HAP-1 (cell line): ENCODE measurements around the gene RDX.

Experiments used
- DNase-seq, 2 experiments: peaks; one replicate each; pipeline ENCODE4 v3.0.0-alpha.2; 2016 to 2020; ENCODE audit warnings: low spot score in 2 of 2
- H3K27me3 ChIP-seq: fragments of 250-450 bp; sonication (Bioruptor Pico); 2 replicates; pipeline ENCODE4 v1.5.1; 2020; ENCODE audit warnings: low read depth, mild to moderate bottlenecking, moderate library complexity
- H3K36me3 ChIP-seq: fragments of 250-450 bp; sonication (Bioruptor Pico); replicated peaks from 2 replicates; pipeline ENCODE4 v1.5.1; 2020; ENCODE audit warnings: mild to moderate bottlenecking
- H3K4me1 ChIP-seq: fragments of 250-450 bp; sonication (Bioruptor Pico); 2 replicates; pipeline ENCODE4 v1.5.1; 2020; ENCODE audit warnings: mild to moderate bottlenecking
- H3K4me3 ChIP-seq: fragments of 250-450 bp; sonication (Bioruptor Pico); 2 replicates; pipeline ENCODE4 v1.5.1; 2020; ENCODE audit warnings: mild to moderate bottlenecking, moderate library complexity
- H3K9me3 ChIP-seq: fragments of 250-450 bp; sonication (Bioruptor Pico); 2 replicates; pipeline ENCODE4 v1.5.1; 2020; ENCODE audit warnings: mild to moderate bottlenecking, moderate library complexity
- in situ Hi-C: fragments of 300-500 bp; cut with MboI; formaldehyde crosslinking; loops from 3 replicates; pipeline ENCODE4 v1.14.3; 2020; ENCODE audit warnings: low sequenced_read_pairs, inconsistent platforms, mixed read lengths

The RDX gene

GRCh38 chr11:110296226-110297075 is at the start of gene RDX:
RDX (minus strand) TSS chr11:110296614; CDS start chr11:110279692, 16,922 bp downstream.
- in situ Hi-C loops: no loop called here
- DNase-seq: peak; percentile 68 to 82
- peak within 1 kb of the TSS; percentile 80 for H3K4me3 ChIP-seq
- H3K36me3 ChIP-seq: no peaks in the 10 kb centered on the region
- H3K9me3 ChIP-seq: 0 out of 2 replicates have a peak, but pooled peaks cover 2% of the 10 kb centered on the region
- peaks cover 20% of the 10 kb centered on the region for H3K4me1 ChIP-seq
- H3K27me3 ChIP-seq: no peaks in the 10 kb centered on the region

- Histone ChIP-seq H3K4me3 (no peak overlapping the region), H3K4me1 (peaks cover 5% of the 10 kb centered on the region), H3K9me3 (no peaks in the 10 kb centered on the region; the same call in 1 of the 2 replicates), H3K36me3 (no peaks in the 10 kb centered on the region), H3K27me3 (no peaks in the 10 kb centered on the region)
- in situ Hi-C loops: no loop called here
- no peak for DNase-seq
Observed at GRCh38 chr11:110345743-110346142, 49.3 kb upstream of the RDX start.

DNA sequence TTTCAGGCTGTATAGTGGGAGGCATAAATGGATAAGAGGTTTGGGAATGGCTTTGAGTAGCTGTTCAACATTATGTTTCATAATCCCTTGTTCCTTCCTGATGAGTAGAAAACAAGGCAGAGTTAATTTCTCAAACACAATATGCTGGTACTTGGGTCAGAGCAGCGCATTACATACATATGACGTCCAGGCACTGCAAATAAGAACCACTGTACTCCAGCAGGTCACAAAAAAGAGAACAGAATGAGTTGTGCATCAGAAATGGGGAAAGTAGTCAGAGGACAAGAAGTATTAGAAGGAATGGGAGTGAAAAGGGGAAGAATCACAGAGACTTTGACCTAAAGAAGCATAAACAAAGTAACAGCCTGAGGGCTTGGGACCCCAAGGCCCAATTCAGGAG is 44.0 kb upstream of the RDX start:
- Histone ChIP-seq H3K27me3 (no peaks in the 10 kb centered on the region), H3K4me1 (no peaks in the 10 kb centered on the region), H3K4me3 (no peak overlapping the region), H3K36me3 (no peaks in the 10 kb centered on the region), H3K9me3 (no peaks in the 10 kb centered on the region; the same call in 1 of the 2 replicates)
- no peak for DNase-seq
- in situ Hi-C loops: no loop called here

- in situ Hi-C loops: no loop called here
- no peaks in the 10 kb centered on the region for H3K4me1 ChIP-seq
- no peaks in the 10 kb centered on the region; the same call in 1 of the 2 replicates for H3K9me3 ChIP-seq
- H3K4me3 ChIP-seq: no peak overlapping the region
- H3K36me3 ChIP-seq: no peaks in the 10 kb centered on the region
- H3K27me3 ChIP-seq: no peaks in the 10 kb centered on the region
- no peak for DNase-seq
Observed at GRCh38 chr11:110339456-110340250, 43.2 kb upstream of the RDX start.

GRCh38 chr11:110338684-110339083 is 42.3 kb upstream of the RDX start:
- Histone ChIP-seq H3K27me3 (no peaks in the 10 kb centered on the region), H3K4me3 (no peak overlapping the region), H3K36me3 (no peaks in the 10 kb centered on the region), H3K4me1 (no peaks in the 10 kb centered on the region), H3K9me3 (no peaks in the 10 kb centered on the region)
- no peak for DNase-seq
- in situ Hi-C loops: no loop called here

- H3K4me3 ChIP-seq: no peak overlapping the region
- in situ Hi-C loops: no loop called here
- no peaks in the 10 kb centered on the region for H3K27me3 ChIP-seq
- no peaks in the 10 kb centered on the region for H3K9me3 ChIP-seq
- no peaks in the 10 kb centered on the region for H3K4me1 ChIP-seq
- H3K36me3 ChIP-seq: no peaks in the 10 kb centered on the region
- DNase-seq: no peak
Observed at GRCh38 chr11:110337570-110338193, 41.3 kb upstream of the RDX start.

GRCh38 chr11:110336054-110336453 is 39.6 kb upstream of the RDX start:
- in situ Hi-C loops: no loop called here
- H3K27me3 ChIP-seq: no peaks in the 10 kb centered on the region
- no peaks in the 10 kb centered on the region for H3K4me1 ChIP-seq
- no peak for DNase-seq
- no peaks in the 10 kb centered on the region for H3K36me3 ChIP-seq
- no peaks in the 10 kb centered on the region; the same call in 1 of the 2 replicates for H3K9me3 ChIP-seq
- H3K4me3 ChIP-seq: no peak overlapping the region

DNA sequence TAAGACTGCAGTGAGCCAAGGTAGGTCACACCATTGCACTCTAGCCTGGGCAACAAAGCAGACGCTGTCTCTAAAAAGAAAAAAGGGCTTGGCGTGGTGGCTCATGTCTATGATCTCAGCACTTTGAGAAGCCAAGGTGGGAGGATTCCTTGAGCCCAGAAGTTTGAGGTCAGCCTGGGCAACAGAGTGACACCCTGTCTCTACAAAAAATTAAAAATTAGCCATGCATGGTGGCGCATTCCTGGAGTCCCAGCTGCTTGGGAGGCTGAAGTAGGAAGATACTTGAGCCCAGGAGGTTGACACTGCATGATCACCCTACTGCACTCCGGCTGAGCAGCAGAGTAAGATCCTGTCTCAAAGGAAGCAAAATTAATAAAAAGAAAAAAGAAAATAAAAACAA is 38.9 kb upstream of the RDX start:
- no peaks in the 10 kb centered on the region for H3K4me1 ChIP-seq
- no peak for DNase-seq
- in situ Hi-C loops: no loop called here
- no peaks in the 10 kb centered on the region for H3K27me3 ChIP-seq
- no peaks in the 10 kb centered on the region; the same call in none of the 2 replicates for H3K9me3 ChIP-seq
- no peak overlapping the region for H3K4me3 ChIP-seq
- H3K36me3 ChIP-seq: no peaks in the 10 kb centered on the region

DNA sequence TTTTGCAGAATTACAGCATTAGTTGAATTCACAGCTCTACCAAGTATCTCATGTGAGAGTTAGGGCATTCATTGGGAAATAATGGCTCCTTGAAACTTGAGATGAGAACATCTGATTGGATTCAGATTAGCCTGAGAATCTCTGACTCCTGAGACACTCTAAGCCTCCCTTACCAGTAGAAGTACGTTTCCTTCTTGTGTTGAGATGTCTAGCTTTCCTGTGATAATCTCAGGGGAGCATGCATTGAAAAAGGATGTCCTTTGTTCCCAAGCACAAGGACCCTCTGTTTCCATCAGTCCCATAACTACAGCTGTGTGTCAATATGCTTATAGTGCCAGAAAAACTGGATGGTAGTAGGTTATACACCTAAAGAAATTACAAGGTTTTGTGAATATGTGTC is 35.2 kb upstream of the RDX start:
- H3K4me1 ChIP-seq: peaks cover 16% of the 10 kb centered on the region

GRCh38 chr11:110329445-110329844 is 33.0 kb upstream of the RDX start:
- Histone ChIP-seq H3K36me3 (no peaks in the 10 kb centered on the region), H3K27me3 (no peaks in the 10 kb centered on the region), H3K4me3 (no peak overlapping the region), H3K4me1 (peaks cover 16% of the 10 kb centered on the region), H3K9me3 (no peaks in the 10 kb centered on the region; the same call in none of the 2 replicates)
- DNase-seq: no peak
- in situ Hi-C loops: no loop called here

More for the DNA sequence above, 35.2 kb upstream of the RDX start:
- no peak for DNase-seq
- H3K27me3 ChIP-seq: no peaks in the 10 kb centered on the region
- no peak overlapping the region for H3K4me3 ChIP-seq
- no peaks in the 10 kb centered on the region; the same call in none of the 2 replicates for H3K9me3 ChIP-seq
- no peaks in the 10 kb centered on the region for H3K36me3 ChIP-seq
- in situ Hi-C loops: no loop called here

- DNase-seq: no peak
- Histone ChIP-seq H3K4me3 (no peak overlapping the region), H3K4me1 (peaks cover 16% of the 10 kb centered on the region), H3K9me3 (no peaks in the 10 kb centered on the region; the same call in none of the 2 replicates), H3K27me3 (no peaks in the 10 kb centered on the region), H3K36me3 (no peaks in the 10 kb centered on the region)
- in situ Hi-C loops: no loop called here
Observed at GRCh38 chr11:110327508-110327907, 31.1 kb upstream of the RDX start.

- H3K9me3 ChIP-seq: no peaks in the 10 kb centered on the region
- in situ Hi-C loops: no loop called here
- DNase-seq: no peak
- no peaks in the 10 kb centered on the region for H3K27me3 ChIP-seq
- H3K4me3 ChIP-seq: no peak overlapping the region
- H3K36me3 ChIP-seq: no peaks in the 10 kb centered on the region
- H3K4me1 ChIP-seq: peaks cover 12% of the 10 kb centered on the region
Observed at GRCh38 chr11:110323786-110324185, 27.4 kb upstream of the RDX start.

- H3K36me3 ChIP-seq: no peaks in the 10 kb centered on the region
- in situ Hi-C loops: no loop called here
- no peaks in the 10 kb centered on the region for H3K9me3 ChIP-seq
- H3K4me3 ChIP-seq: no peak overlapping the region
- no peaks in the 10 kb centered on the region for H3K27me3 ChIP-seq
- DNase-seq: no peak
- peaks cover 23% of the 10 kb centered on the region for H3K4me1 ChIP-seq
Observed at GRCh38 chr11:110319501-110319900, 23.1 kb upstream of the RDX start.
